ENCODE data around the gene MYMX. TPM values are rescaled to one million over a fixed set of nuclear protein-coding genes. Genes with fewer than 3 reads are reported as not detected.

The MYMX gene
- total and polyA plus RNA-seq, 2 of the 4 experiments (the other 2 are of a cell fraction) = not detected

DNA sequence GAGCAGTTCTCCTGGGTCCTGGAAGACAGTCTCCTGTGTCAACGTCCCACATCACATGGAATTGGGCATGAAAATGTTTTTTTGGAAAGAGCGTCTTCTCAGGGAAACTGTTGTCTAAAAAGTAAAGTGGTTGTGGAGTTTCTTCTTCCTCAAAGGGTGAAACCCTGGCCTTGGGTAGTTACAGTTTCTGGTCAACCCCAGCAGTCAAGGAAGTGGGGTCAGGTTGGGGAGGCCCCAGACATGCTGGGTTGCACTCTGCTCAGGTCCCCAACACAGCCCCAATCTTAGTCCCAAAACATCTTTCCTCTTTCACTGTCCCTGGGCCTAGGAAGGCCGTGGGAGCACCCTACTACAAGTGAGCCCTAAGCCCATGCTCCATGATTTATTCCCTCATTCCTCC is 49.6 kb downstream of the MYMX start:
- WGBS, 2 experiments (ENCODE audit: extremely low coverage in 2 of 2, insufficient read length in 1 of 2) = 38% methylated on average over 1 of the region's 3 CpGs; no CpG with 5 or more reads in 1 of the 2 experiments

More for the DNA sequence above, 49.6 kb downstream of the MYMX start:
- Histone ChIP-seq H2AK9ac (replicated peaks; ENCODE audit: low read depth, low read length, poor library complexity) (no peak overlapping the region), H3K27ac (ENCODE audit: insufficient read depth, low read length) (no peak overlapping the region), H3K4me2 (ENCODE audit: low read depth, low read length) (no peak overlapping the region), H4K20me1 (ENCODE audit: insufficient read depth, low read length) (peaks cover 9% of the 10 kb centered on the region), H2AFZ (replicated peaks; ENCODE audit: low read length, poor library complexity) (no peak overlapping the region), H2AK5ac (ENCODE audit: low read depth, low read length) (no peak overlapping the region), H3K36me3 (ENCODE audit: control insufficient read depth, insufficient read depth, low read length) (no peaks in the 10 kb centered on the region), H3K56ac (ENCODE audit: extremely low read depth, insufficient read depth, low read length) (no peak overlapping the region), H3K14ac (replicated peaks; ENCODE audit: low read depth, low read length) (no peak overlapping the region), H2BK15ac (ENCODE audit: low read depth, low read length) (no peak overlapping the region), H3K23ac (ENCODE audit: low read depth, low read length) (no peak overlapping the region), H3K9me3 (ENCODE audit: control insufficient read depth, insufficient read depth, low read length) (no peaks in the 10 kb centered on the region), H4K8ac (ENCODE audit: low read depth in 2 of 2, low read length in 2 of 2) (no peak overlapping the region), H4K5ac (ENCODE audit: low read depth, low read length) (no peak overlapping the region), H3K4ac (ENCODE audit: low read depth, low read length) (no peak overlapping the region), H2BK120ac (ENCODE audit: low read depth, low read length) (no peak overlapping the region), H2BK20ac (ENCODE audit: low read depth, low read length) (no peak overlapping the region), H4K91ac (ENCODE audit: insufficient read depth, low read depth, low read length) (no peak overlapping the region), H3K27me3 (ENCODE audit: control insufficient read depth, insufficient read depth, low read length) (peaks cover 28% of the 10 kb centered on the region), H3K4me1 (ENCODE audit: control insufficient read depth, insufficient read depth, low read length) (peaks cover 22% of the 10 kb centered on the region), H3K9me1 (ENCODE audit: insufficient read depth, low read length) (peaks cover 14% of the 10 kb centered on the region), H3K79me1 (ENCODE audit: low read depth in 1 of 2, low read length in 2 of 2) (peaks cover 24 to 36% of the 10 kb centered on the region in 2 experiments), H3K18ac (ENCODE audit: low read depth, low read length) (no peak overlapping the region), H3K9ac (ENCODE audit: low read depth, low read length) (no peak overlapping the region), H2BK5ac (ENCODE audit: low read depth, low read length, poor library complexity, severe bottlenecking) (no peak overlapping the region), H3K4me3 (ENCODE audit: insufficient read depth, low read depth, low read length) (no peak overlapping the region)
- DNase-seq = no peak
- ATAC-seq (ENCODE audit: low read depth) = no peak
- CTCF ChIA-PET = interaction anchor here (0.7 to 1.8 kb wide), 3 partner anchors 10 to 72 kb away, joined by 3 to 4 read pairs (median 4); no protein-coding TSS in a partner anchor
- POLR2A ChIA-PET (ENCODE audit: unreplicated experiment) = no interaction called here
- no TSS peak for BruUV-seq (replicated peaks)
- no peak for TF ChIP-seq NFE2L2 (IDR thresholded peaks at IDR 0.05; ENCODE audit: low read depth, low read length)
- TF ChIP-seq MAFK (IDR thresholded peaks at IDR 0.05; ENCODE audit: low read depth, low read length) = no peak
- TF ChIP-seq, protein P1, sequence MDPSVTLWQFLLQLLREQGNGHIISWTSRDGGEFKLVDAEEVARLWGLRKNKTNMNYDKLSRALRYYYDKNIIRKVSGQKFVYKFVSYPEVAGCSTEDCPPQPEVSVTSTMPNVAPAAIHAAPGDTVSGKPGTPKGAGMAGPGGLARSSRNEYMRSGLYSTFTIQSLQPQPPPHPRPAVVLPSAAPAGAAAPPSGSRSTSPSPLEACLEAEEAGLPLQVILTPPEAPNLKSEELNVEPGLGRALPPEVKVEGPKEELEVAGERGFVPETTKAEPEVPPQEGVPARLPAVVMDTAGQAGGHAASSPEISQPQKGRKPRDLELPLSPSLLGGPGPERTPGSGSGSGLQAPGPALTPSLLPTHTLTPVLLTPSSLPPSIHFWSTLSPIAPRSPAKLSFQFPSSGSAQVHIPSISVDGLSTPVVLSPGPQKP (IDR thresholded peaks at IDR 0.05; ENCODE audit: borderline replicate concordance, low read depth, low read length) = no peak
- TF ChIP-seq POLR2A (IDR thresholded peaks at IDR 0.05; ENCODE audit: low read depth, low read length) = no peak
- TF ChIP-seq BHLHE40 (IDR thresholded peaks at IDR 0.05; ENCODE audit: low read depth, low read length) = no peak
- no peak for TF ChIP-seq CEBPB (IDR thresholded peaks at IDR 0.05; ENCODE audit: low read depth, low read length)
- no peak for TF ChIP-seq RCOR1 (IDR thresholded peaks at IDR 0.05; ENCODE audit: insufficient replicate concordance, low read length)
- intact Hi-C loops (cut with micrococcal nuclease) (no loop called here), dilution Hi-C loops (cut with HindIII; ENCODE audit: low sequenced_read_pairs, unreplicated experiment) (no loop called here), in situ Hi-C loops (cut with MboI; ENCODE audit: low sequenced_read_pairs) (no loop called here)

Measured in IMR-90 (cell line).